Measurements from ENCODE around the gene ADGRF4.

Gene ADGRF4

GRCh38 chr6:47698342-47698787 lies at the start of gene ADGRF4:
ADGRF4 (plus strand) TSS chr6:47698580; CDS start chr6:47707246, 8,666 bp downstream.
- peak; percentile 12 for DNase-seq

GRCh38 chr6:47650553-47651432 lies 47.6 kb upstream of the ADGRF4 start:
- no peak for DNase-seq

GRCh38 chr6:47651505-47651944 lies 46.9 kb upstream of the ADGRF4 start:
- peak; percentile 72 for DNase-seq

GRCh38 chr6:47653706-47654105 lies 44.7 kb upstream of the ADGRF4 start:
- no peak for DNase-seq

GRCh38 chr6:47654255-47654654 lies 44.1 kb upstream of the ADGRF4 start:
- peak; percentile 3 for DNase-seq

GRCh38 chr6:47655719-47656595 lies 42.4 kb upstream of the ADGRF4 start:
- peak; percentile 54 for DNase-seq

- DNase-seq, result no peak
These were observed 36.4 kb upstream of the ADGRF4 start for GRCh38 chr6:47661960-47662359.

- DNase-seq, result peak; percentile 2
These were observed 34.7 kb upstream of the ADGRF4 start for GRCh38 chr6:47663462-47664216.

- DNase-seq, result no peak
These were observed 33.3 kb upstream of the ADGRF4 start for GRCh38 chr6:47665112-47665511.

GRCh38 chr6:47669684-47670513 lies 28.5 kb upstream of the ADGRF4 start:
- DNase-seq, result peak; percentile 45

- DNase-seq, result no peak
These were observed 27.5 kb upstream of the ADGRF4 start for GRCh38 chr6:47670851-47671250.

GRCh38 chr6:47671777-47672176 lies 26.6 kb upstream of the ADGRF4 start:
- no peak for DNase-seq

GRCh38 chr6:47672816-47673215 lies 25.6 kb upstream of the ADGRF4 start:
- peak; percentile 11 for DNase-seq

GRCh38 chr6:47674673-47675072 lies 23.7 kb upstream of the ADGRF4 start:
- no peak for DNase-seq

- no peak for DNase-seq
These were observed 20.8 kb upstream of the ADGRF4 start for GRCh38 chr6:47677381-47678100.

GRCh38 chr6:47678739-47679138 lies 19.6 kb upstream of the ADGRF4 start:
- DNase-seq, result no peak

GRCh38 chr6:47679322-47679906 lies 19.0 kb upstream of the ADGRF4 start:
- no peak for DNase-seq

GRCh38 chr6:47680051-47680450 lies 18.3 kb upstream of the ADGRF4 start:
- DNase-seq, result no peak

- DNase-seq, result no peak
These were observed 17.7 kb upstream of the ADGRF4 start for GRCh38 chr6:47680724-47681123.

- DNase-seq, result no peak
These were observed 17.0 kb upstream of the ADGRF4 start for GRCh38 chr6:47681201-47681990.

Data from fibroblast of upper back skin (primary cell).